Effector CD8-positive, alpha-beta T cell (primary cell): ENCODE measurements around the gene SULT2B1.
A peak's percentile ranks its signal among the peaks of the same experiment; 100 is the strongest.
"Not testable (repeated sequence)": the region's sequence is repeated elsewhere in the genome, so short reads cannot be mapped to it uniquely, and the experiment has no call there.

Experiments
- DNase-seq: peaks from one replicate; lab custom pipeline; 2025; lab: John Stamatoyannopoulos, UW

SULT2B1 gene

GRCh38 chr19:48558018-48558684 lies 6.2 kb downstream of the SULT2B1 start:
- no peak for DNase-seq

GRCh38 chr19:48560095-48560530 lies 8.1 kb downstream of the SULT2B1 start:
- no peak for DNase-seq

- no peak for DNase-seq
These were observed 9.4 kb downstream of the SULT2B1 start for GRCh38 chr19:48561412-48561811.

- no peak for DNase-seq
These were observed 13.1 kb downstream of the SULT2B1 start for GRCh38 chr19:48565090-48565489.

- DNase-seq = no peak
These were observed 16.4 kb downstream of the SULT2B1 start for GRCh38 chr19:48568345-48568886.

- no peak for DNase-seq
These were observed 17.8 kb downstream of the SULT2B1 start for GRCh38 chr19:48569814-48570213.

GRCh38 chr19:48571378-48572162 lies 19.6 kb downstream of the SULT2B1 start:
- DNase-seq = no peak

GRCh38 chr19:48573163-48573505 lies 21.2 kb downstream of the SULT2B1 start:
- DNase-seq = no peak

- no peak for DNase-seq
These were observed 24.1 kb downstream of the SULT2B1 start for GRCh38 chr19:48575931-48576622.

GRCh38 chr19:48577908-48578307 lies 25.9 kb downstream of the SULT2B1 start:
- not testable (repeated sequence) for DNase-seq

GRCh38 chr19:48578891-48579290 lies 26.9 kb downstream of the SULT2B1 start:
- no peak for DNase-seq

GRCh38 chr19:48582168-48582567 lies 30.2 kb downstream of the SULT2B1 start:
- DNase-seq = no peak

- no peak for DNase-seq
These were observed 35.4 kb downstream of the SULT2B1 start for GRCh38 chr19:48587387-48587786.

- DNase-seq = peak; percentile 83
These were observed 36.9 kb downstream of the SULT2B1 start for GRCh38 chr19:48588670-48589401.

- DNase-seq = no peak
These were observed 39.0 kb downstream of the SULT2B1 start for GRCh38 chr19:48591021-48591420.

- DNase-seq = no peak
These were observed 43.2 kb downstream of the SULT2B1 start for GRCh38 chr19:48595171-48595570.

GRCh38 chr19:48595833-48596232 lies 43.9 kb downstream of the SULT2B1 start:
- no peak for DNase-seq

- no peak for DNase-seq
These were observed 44.3 kb downstream of the SULT2B1 start for GRCh38 chr19:48596237-48596636.

- DNase-seq = no peak
These were observed 44.9 kb downstream of the SULT2B1 start for GRCh38 chr19:48596679-48597465.

- no peak for DNase-seq
These were observed 47.2 kb downstream of the SULT2B1 start for GRCh38 chr19:48598996-48599700.
